ENCODE measurements around the gene CHP1.
"Not testable (repeated sequence)": the region's sequence is repeated elsewhere in the genome, so short reads cannot be mapped to it uniquely, and the experiment has no call there.

Gene CHP1

DNA sequence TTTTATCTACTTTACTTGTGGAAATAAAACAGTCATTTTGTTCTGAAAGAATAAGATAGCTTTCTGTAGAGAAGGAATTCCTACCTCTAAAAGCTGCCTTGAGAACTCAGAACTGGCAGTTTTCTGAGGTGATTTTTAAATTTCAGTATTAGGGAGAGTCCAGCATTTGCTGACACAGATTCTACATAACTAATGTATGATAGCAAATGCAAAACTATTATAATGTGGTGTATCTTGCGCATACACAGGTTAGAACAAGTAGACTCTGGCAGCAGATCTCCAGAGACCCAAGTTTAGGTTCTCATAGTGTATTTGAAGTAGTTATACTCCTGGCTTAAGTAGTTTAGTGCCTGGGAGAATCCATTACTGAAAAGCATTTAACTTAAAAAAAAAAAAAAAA lies 70.5 kb downstream of the CHP1 start:
- H3K27ac ChIP-seq, result no peak overlapping the region
- TF ChIP-seq, protein P1, sequence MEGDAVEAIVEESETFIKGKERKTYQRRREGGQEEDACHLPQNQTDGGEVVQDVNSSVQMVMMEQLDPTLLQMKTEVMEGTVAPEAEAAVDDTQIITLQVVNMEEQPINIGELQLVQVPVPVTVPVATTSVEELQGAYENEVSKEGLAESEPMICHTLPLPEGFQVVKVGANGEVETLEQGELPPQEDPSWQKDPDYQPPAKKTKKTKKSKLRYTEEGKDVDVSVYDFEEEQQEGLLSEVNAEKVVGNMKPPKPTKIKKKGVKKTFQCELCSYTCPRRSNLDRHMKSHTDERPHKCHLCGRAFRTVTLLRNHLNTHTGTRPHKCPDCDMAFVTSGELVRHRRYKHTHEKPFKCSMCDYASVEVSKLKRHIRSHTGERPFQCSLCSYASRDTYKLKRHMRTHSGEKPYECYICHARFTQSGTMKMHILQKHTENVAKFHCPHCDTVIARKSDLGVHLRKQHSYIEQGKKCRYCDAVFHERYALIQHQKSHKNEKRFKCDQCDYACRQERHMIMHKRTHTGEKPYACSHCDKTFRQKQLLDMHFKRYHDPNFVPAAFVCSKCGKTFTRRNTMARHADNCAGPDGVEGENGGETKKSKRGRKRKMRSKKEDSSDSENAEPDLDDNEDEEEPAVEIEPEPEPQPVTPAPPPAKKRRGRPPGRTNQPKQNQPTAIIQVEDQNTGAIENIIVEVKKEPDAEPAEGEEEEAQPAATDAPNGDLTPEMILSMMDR (IDR thresholded peaks at IDR 0.05), result no peak
- no peak for TF ChIP-seq ZFX (IDR thresholded peaks at IDR 0.05; ENCODE audit: borderline replicate concordance)

DNA sequence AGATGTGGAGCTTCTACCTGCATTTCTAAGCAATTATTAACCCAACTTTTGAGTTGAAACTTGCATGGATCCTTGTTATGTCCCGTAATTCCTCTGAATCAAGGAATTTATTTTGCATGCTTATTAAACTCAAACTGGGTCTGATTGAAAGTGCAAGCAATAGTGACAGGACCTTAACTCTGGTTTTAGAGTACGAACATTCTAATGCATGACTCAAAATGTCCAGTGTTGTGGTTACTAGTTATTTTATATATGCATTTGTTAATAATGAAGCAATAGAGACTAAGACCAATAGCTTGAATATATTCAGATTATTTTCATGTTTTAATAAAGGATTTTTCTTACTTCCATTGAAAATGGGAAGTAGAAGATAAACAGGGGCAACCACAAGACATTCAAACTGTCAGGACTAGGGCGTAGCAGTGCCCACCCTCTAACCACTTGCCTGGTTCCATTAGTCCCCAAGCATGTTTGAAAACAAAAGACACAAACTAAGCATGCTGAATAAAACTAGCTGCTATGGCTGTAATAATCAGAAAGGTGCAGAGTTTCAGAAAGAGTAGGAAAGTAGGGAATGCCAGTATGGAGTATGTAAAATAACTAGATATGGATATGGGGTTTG lies 73.2 kb downstream of the CHP1 start:
- no peak overlapping the region for H3K27ac ChIP-seq

DNA sequence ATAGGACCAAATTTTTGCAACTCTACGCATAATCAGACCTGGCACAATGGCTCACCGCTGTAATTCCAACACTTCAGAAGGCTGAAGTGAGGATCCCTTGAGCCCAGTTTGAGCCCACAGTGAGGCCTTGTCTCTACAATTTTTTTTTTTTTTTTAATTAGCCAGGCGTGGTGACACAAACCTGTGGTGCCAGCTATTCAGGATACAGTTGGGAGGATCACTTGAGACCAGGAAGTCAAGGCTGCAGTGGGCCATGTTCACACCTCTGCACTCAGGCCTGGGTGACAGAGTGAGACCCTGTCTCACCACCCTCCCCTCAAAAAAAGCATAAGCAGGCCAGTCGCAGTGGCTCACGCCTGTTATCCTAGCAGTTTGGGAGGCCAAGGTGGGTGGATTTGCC lies 76.6 kb downstream of the CHP1 start:
- no peak overlapping the region for H3K27ac ChIP-seq

More for the DNA sequence above, 73.2 kb downstream of the CHP1 start:
- TF ChIP-seq, protein P1 (IDR thresholded peaks at IDR 0.05), result no peak
- no peak for TF ChIP-seq ZFX (IDR thresholded peaks at IDR 0.05; ENCODE audit: borderline replicate concordance)

DNA sequence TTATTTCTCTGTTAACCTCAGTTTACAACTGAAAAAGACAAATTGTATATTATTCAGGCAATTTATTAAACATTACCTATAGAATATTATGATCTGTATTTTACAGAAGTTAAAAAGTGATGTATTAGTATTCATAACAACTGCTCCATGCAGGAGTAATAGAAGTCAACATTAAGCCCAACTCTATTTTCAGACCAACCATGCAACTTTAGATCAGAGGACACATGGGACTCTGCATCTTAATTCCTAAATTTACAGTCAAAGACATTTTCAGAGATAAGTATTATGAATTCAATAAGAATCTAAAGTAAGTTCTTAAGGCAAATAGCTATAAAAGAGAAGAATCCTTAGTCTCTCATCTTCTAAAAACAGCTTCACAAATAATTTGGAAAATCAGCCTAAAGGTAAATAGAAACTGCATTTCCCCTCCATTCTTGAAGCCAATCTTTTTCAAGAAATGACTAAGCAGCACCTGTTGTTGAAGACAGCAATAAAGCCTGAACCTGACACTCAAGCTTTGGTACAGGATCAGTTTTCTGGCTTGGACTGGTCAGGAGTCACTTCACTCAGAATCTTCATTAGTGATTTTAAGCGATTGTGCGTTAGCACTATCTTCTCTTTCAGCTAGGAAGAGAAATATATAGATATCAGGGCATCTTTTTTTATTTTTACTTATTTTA lies 78.3 kb downstream of the CHP1 start:
- no peak overlapping the region for H3K27ac ChIP-seq
- no peak for TF ChIP-seq ZFX (IDR thresholded peaks at IDR 0.05; ENCODE audit: borderline replicate concordance)
- TF ChIP-seq, protein P1 (IDR thresholded peaks at IDR 0.05), result no peak

More for the DNA sequence above, 76.6 kb downstream of the CHP1 start:
- TF ChIP-seq ZFX (IDR thresholded peaks at IDR 0.05; ENCODE audit: borderline replicate concordance), result no peak
- TF ChIP-seq, protein P1 (IDR thresholded peaks at IDR 0.05), result no peak

DNA sequence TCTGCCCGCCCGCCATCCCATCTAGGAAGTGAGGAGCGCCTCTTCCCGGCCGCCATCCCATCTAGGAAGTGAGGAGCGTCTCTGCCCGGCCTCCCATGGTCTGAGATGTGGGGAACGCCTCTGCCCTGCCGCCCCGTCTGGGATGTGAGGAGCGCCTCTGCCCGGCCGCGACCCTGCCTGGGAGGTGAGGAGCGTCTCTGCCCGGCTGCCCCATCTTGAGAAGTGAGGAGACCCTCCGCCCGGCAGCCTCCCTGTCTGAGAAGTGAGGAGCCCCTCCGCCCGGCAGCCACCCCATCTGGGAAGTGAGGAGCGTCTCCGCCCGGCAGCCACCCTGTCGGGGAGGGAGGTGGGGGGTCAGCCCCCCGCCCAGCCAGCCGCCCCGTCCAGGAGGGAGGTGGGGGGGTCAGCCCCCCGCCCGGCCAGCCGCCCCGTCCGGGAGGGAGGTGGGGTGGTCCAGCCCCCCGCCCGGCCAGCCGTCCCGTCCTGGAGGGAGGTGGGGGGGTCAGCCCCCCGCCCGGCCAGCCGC lies 89.8 kb downstream of the CHP1 start:
- not testable (repeated sequence) for H3K27ac ChIP-seq

DNA sequence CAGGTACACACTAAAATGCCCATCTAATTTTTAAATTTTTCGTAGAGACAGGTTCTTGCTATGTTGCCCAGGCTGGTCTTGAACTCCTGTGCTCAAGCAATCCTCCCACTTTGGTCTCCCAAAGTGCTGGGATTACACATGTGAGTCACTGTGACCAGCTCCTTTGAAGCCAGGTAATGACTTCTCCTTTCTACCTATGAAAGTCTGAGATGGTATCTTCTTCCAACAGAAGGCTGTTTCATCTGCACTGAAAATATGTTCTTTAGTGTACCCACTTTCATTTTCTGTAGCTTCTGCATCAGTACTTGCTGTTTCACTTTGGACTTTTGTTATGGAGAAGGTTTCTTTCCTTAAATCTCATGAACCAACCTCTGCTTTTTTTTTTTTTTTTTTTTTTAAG lies 92.5 kb downstream of the CHP1 start:
- no peak overlapping the region for H3K27ac ChIP-seq
- TF ChIP-seq, protein P1 (IDR thresholded peaks at IDR 0.05), result no peak
- TF ChIP-seq ZFX (IDR thresholded peaks at IDR 0.05; ENCODE audit: borderline replicate concordance), result no peak

DNA sequence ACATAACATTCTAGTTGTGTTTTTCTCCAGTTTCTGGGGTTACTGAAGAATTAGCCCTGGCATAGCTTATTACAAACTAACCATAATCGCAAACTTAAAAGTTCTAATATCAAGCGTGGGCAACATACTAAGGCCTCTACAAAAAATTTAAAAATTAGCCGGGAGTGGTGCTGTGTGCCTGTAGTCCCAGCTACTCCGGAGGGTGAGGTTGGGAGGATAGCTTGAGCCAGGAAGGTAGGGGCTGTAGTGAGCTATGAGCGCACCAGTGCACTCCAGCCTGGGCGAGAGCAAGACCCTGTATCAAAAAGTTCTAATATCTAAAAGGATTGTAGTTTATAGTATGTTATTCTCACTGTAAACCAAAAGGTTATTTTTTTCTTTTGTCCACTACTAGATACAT lies 100.2 kb downstream of the CHP1 start:
- TF ChIP-seq ZFX (IDR thresholded peaks at IDR 0.05; ENCODE audit: borderline replicate concordance), result no peak
- TF ChIP-seq, protein P1 (IDR thresholded peaks at IDR 0.05), result no peak
- peak overlapping the region; percentile 96 for H3K27ac ChIP-seq

Data from 22Rv1 (cell line).